Prostate gland (tissue), 2 donors: ENCODE data around the gene TPO. TPM values are rescaled to one million over a fixed set of nuclear protein-coding genes. Genes with fewer than 3 reads are reported as not detected.

Experiments used
- DNase-seq: peaks from one replicate; pipeline ENCODE4 v3.0.0-alpha.2; 2019; ENCODE audit warnings: low spot score
- H3K27ac ChIP-seq, 2 donors: fragments of 200-600 bp; sonication (generic); 2 replicates each; pipeline ENCODE4 v1.5.1; 2017 to 2019
- H3K27me3 ChIP-seq: fragments of 200-600 bp; sonication (generic); replicated peaks from 2 replicates; pipeline ENCODE4 v1.5.1; 2019; ENCODE audit not compliant: insufficient read depth
- H3K36me3 ChIP-seq, 2 donors: fragments of 200-600 bp; sonication (generic); 1 replicate in 1 of 2; 2 replicates in 1 of 2; pipeline versions ENCODE4 v1.5.1 to v1.8.1; 2017 to 2019
- H3K4me1 ChIP-seq: fragments of 200-600 bp; sonication (generic); replicated peaks from 2 replicates; pipeline ENCODE4 v1.5.1; 2019
- H3K4me3 ChIP-seq, 2 donors: fragments of 200-600 bp; sonication (generic); 2 replicates each; pipeline ENCODE4 v1.5.1; 2017 to 2019
- H3K9me3 ChIP-seq: fragments of 200-600 bp; sonication (generic); 2 replicates; pipeline ENCODE4 v1.5.1; 2017
- POLR2A ChIP-seq: fragments of 450-650 bp; IDR thresholded peaks from one replicate; pipeline ENCODE4 v1.6.1; 2016; ENCODE audit warnings: antibody characterized with exemption, mild to moderate bottlenecking
- POLR2AphosphoS5 ChIP-seq: sonication (generic); formaldehyde crosslinking; IDR thresholded peaks from one replicate; pipeline ENCODE4 v1.6.1; 2017; ENCODE audit warnings: antibody characterized with exemption
- WGBS: methylation state at CpG from one replicate; pipeline ENCODE4 v1.1.5; 2018; 5-methylcytosine and 5-hydroxymethylcytosine counted together
- intact Hi-C: fragments of 100-400 bp; cut with DNase I; formaldehyde crosslinking; loops from one replicate; pipeline ENCODE4 v1.14.2; 2022
- total RNA-seq, 2 donors: library from RNA; depleted of rRNA; stranded (reverse); fragments of >200 nt; gene quantifications; one replicate each; pipeline ENCODE4 v1.1.0, GENCODE V29; 2016
- TF ChIP-seq, protein P1 (sequence below), 4 experiments: fragments of 200-600 bp in 2 of 4; fragments of 450-650 bp in 2 of 4; sonication (generic) in 2 of 4; IDR thresholded peaks; 1 replicate in 3 of 4; 2 replicates in 1 of 4; pipeline ENCODE4 v1.5.1; 2016 to 2019; ENCODE audit warnings: antibody characterized with exemption in 4 of 4, mild to moderate bottlenecking in 2 of 4, moderate library complexity in 2 of 4

TPO gene
- total RNA-seq, 2 donors from 2014 or later = 0.82 to 1.4 TPM

DNA sequence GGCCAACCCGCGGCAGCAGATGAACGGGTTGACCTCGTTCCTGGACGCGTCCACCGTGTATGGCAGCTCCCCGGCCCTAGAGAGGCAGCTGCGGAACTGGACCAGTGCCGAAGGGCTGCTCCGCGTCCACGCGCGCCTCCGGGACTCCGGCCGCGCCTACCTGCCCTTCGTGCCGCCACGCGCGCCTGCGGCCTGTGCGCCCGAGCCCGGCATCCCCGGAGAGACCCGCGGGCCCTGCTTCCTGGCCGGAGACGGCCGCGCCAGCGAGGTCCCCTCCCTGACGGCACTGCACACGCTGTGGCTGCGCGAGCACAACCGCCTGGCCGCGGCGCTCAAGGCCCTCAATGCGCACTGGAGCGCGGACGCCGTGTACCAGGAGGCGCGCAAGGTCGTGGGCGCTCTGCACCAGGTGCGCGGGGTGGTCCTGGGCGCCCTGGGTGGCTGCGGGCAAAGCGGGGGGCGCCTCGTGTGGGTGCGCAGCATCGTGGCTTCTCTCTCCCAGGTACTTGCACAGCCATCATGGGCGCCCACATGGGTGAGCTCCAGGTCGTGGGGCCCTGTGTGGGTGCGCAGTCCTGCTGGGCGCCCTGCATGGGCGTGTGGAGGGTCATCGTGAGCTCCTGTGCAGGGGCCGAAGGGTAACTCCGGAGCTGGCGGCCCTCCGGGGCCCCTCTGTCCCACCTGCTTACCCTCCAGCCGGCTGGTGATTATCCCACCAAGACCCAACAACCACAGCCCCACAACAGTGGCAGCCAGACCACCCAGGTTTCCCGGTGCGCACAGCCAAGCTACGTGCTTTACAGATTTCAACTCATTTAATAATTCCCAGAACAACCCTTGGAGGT, 64.2 kb downstream of the TPO start:
- no peaks in the 10 kb centered on the region for H3K36me3 ChIP-seq
- H3K4me3 ChIP-seq = no peak overlapping the region
- TF ChIP-seq, protein P1, sequence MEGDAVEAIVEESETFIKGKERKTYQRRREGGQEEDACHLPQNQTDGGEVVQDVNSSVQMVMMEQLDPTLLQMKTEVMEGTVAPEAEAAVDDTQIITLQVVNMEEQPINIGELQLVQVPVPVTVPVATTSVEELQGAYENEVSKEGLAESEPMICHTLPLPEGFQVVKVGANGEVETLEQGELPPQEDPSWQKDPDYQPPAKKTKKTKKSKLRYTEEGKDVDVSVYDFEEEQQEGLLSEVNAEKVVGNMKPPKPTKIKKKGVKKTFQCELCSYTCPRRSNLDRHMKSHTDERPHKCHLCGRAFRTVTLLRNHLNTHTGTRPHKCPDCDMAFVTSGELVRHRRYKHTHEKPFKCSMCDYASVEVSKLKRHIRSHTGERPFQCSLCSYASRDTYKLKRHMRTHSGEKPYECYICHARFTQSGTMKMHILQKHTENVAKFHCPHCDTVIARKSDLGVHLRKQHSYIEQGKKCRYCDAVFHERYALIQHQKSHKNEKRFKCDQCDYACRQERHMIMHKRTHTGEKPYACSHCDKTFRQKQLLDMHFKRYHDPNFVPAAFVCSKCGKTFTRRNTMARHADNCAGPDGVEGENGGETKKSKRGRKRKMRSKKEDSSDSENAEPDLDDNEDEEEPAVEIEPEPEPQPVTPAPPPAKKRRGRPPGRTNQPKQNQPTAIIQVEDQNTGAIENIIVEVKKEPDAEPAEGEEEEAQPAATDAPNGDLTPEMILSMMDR (IDR thresholded peaks at IDR 0.05) = no peak
- TF ChIP-seq POLR2A = no peak
- no peak for TF ChIP-seq POLR2AphosphoS5
- H3K4me1 ChIP-seq = no peaks in the 10 kb centered on the region
- no peak for DNase-seq
- no peaks in the 10 kb centered on the region for H3K9me3 ChIP-seq
- intact Hi-C loops = no loop called here
- H3K27me3 ChIP-seq = no peaks in the 10 kb centered on the region
- 91% methylated on average over 76 of the region's 76 CpGs for WGBS
- no peak overlapping the region for H3K27ac ChIP-seq

DNA sequence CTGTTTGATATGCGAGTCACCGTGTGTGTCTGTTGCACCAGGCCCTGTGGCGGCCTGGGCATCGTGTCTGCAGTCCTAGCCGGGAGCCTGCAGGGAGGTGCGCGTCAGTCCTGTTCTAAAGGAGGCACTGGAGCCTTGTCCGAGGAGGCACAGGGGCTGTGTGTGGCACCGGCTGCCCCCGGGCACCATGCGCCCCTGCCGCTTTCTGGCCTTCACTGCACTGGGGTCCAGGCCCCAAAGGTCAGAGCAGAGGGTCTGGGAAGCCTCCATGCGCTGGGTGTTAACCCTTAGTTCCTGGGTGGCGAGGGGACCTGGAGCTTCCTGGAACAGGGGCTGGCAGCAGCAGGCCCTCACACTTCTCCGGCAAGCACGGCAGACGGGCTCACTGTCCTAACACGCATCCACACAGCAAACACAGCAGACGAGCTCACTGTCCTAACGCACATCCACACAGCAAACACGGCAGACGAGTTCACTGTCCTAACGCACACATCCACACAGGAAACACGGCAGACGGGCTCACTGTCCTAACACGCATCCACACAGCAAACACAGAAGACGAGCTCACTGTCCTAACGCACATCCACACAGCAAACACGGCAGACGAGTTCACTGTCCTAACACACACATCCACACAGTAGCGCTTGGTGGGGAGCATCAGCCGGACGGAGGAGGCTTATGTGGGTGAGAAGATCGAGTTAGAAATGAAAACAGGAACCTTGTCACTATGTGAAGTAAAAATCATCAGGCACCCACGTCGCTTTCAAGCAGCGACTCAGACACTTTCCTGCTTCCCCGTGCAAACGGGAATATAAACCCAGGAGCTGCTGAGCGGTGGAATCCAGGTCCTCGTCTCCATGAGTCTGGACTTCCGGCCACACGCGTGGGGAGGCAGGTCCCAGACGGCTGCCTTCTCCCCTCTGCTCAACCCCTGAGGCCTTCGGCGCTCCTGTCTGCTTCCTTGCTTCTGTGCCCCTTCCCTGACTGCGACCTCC, 65.3 kb downstream of the TPO start:
- no peak overlapping the region for H3K27ac ChIP-seq
- 66% methylated on average over 48 of the region's 48 CpGs for WGBS
- TF ChIP-seq, protein P1 (IDR thresholded peaks at IDR 0.05) = no peak
- TF ChIP-seq POLR2A = no peak
- TF ChIP-seq POLR2AphosphoS5 = no peak
- no peak for DNase-seq
- no peaks in the 10 kb centered on the region for H3K36me3 ChIP-seq
- H3K4me3 ChIP-seq = no peak overlapping the region
- no peaks in the 10 kb centered on the region for H3K9me3 ChIP-seq
- no peaks in the 10 kb centered on the region for H3K27me3 ChIP-seq
- no peaks in the 10 kb centered on the region for H3K4me1 ChIP-seq
- intact Hi-C loops = no loop called here

DNA sequence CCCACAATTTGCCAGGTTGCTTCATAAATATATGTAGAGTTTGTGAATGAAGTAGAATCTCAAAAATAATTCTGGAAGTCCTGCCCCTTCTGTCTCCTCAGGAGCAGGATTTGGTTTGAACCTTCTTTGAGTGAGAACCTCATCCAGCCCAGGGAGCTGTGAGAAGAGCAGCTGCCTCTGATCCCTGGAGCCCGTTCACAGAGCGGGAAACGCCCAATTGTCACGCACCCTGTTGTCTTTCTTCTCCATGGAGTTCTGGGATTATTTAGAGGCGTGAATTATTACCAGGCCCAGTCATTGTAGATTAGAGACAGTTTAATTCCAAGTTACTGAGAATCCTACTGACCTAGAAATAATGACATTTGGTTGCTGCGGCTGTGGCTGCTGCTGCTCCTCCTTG, 66.1 kb downstream of the TPO start:
- no peak for DNase-seq
- Histone ChIP-seq H3K36me3 (no peaks in the 10 kb centered on the region), H3K27me3 (no peaks in the 10 kb centered on the region), H3K27ac (no peak overlapping the region), H3K4me3 (no peak overlapping the region), H3K9me3 (no peaks in the 10 kb centered on the region), H3K4me1 (no peaks in the 10 kb centered on the region)
- TF ChIP-seq, protein P1 (IDR thresholded peaks at IDR 0.05) = no peak
- TF ChIP-seq POLR2AphosphoS5 = no peak
- no peak for TF ChIP-seq POLR2A
- WGBS = 91% methylated on average over 6 of the region's 6 CpGs
- intact Hi-C loops = no loop called here

DNA sequence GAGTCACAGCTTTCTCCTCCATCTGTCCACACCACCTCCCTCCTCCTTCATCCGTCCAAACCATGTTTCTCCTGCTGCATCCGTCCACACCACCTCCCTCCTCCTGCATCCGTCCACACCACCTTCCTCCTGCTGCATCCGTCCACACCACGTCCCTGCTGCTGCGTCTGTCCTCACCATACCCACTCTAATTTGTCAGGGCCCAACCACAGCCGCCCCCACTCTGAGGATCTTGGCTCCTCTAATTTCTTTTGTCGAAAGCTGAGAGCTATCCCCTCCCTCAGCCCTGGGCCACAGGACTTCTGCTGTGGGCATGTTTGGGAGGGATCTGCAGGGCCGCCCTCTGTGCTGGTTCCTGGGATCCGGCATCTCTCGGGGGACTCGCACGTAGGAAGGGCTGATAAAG, 67.4 kb downstream of the TPO start:
- Histone ChIP-seq H3K27ac (no peak overlapping the region), H3K27me3 (no peaks in the 10 kb centered on the region), H3K4me3 (no peak overlapping the region), H3K36me3 (no peaks in the 10 kb centered on the region), H3K9me3 (no peaks in the 10 kb centered on the region), H3K4me1 (no peaks in the 10 kb centered on the region)
- TF ChIP-seq POLR2A (no peak), POLR2AphosphoS5 (no peak)
- TF ChIP-seq, protein P1 (IDR thresholded peaks at IDR 0.05) = no peak
- WGBS = 93% methylated on average over 13 of the region's 13 CpGs
- intact Hi-C loops = no loop called here
- DNase-seq = no peak
